ENCODE results near the gene RIMS3.
"Not testable (repeated sequence)": the region's sequence is repeated elsewhere in the genome, so short reads cannot be mapped to it uniquely, and the experiment has no call there.

Gene RIMS3

DNA sequence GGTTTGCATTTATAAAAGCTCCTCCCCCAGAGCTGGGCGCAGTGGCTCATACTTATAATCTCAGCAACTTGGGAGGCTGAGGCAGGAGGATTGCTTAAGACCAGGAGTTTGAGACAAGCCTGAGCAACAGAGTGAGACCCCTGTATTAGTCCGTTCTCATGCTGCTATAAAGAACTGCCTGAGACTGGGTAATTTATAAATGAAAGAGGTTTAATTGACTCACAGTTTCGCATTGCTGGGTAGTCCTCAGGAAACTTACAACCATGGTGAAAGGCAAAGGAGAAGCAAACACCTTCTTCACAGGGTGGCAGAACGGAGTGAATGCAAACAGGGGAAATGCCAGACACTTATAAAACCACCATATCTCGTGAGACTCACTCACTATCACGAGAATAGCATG, 81.5 kb downstream of the RIMS3 start:
- DNase-seq: no peak

DNA sequence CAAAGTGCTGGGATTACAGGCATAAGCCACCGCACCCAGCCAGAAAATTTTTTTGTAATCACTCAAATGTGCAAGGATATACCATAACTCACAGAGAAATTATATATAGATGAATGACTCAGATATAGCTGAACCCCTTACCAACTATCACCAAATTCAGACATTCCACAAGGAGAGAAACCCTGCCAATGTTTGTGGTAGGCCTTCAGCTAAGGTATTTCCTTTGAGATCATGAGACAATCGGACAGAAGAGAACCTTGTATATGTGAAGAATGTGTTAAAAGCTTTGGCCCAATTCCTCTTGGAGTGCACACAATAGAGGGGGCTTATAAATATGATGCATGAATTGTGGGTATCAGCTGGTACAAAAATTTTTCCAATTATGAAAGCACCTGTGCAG, 83.4 kb downstream of the RIMS3 start:
- no peak for DNase-seq

- DNase-seq: no peak
These were observed 90.1 kb downstream of the RIMS3 start for GRCh38 chr1:40575336-40575735.

GRCh38 chr1:40574805-40575204, 90.7 kb downstream of the RIMS3 start:
- not testable (repeated sequence) for DNase-seq
